ENCODE measurements around the gene WDR5.

- TF ChIP-seq CTCF (IDR thresholded peaks at IDR 0.05) (no peak), EP300 (IDR thresholded peaks at IDR 0.05) (no peak), POLR2A (IDR thresholded peaks at IDR 0.05) (no peak), POLR2AphosphoS5 (IDR thresholded peaks at IDR 0.05) (no peak)
Observed at GRCh38 chr9:134168757-134169550, 33.1 kb downstream of the WDR5 start.
